Neural crest cell (in vitro differentiated cells): ENCODE data around the gene ANO3. TPM values are rescaled to one million over a fixed set of nuclear protein-coding genes. Genes with fewer than 3 reads are reported as not detected.

Source experiments
- DNase-seq: peaks from one replicate; pipeline ENCODE4 v3.0.0; 2021; ENCODE audit warnings: low read depth, mixed read lengths, low spot score
- H3K27ac Mint-ChIP-seq: one replicate; pipeline ENCODE4 v1.8.0; 2021; ENCODE audit warnings: mild to moderate bottlenecking, mixed read lengths; ENCODE audit not compliant: unreplicated experiment
- H3K27me3 Mint-ChIP-seq: 2 replicates; pipeline ENCODE4 v1.8.0; 2021; ENCODE audit warnings: low read depth, mild to moderate bottlenecking, mixed read lengths
- H3K36me3 Mint-ChIP-seq: 2 replicates; pipeline ENCODE4 v1.8.0; 2021; ENCODE audit warnings: low read depth, mild to moderate bottlenecking, mixed read lengths
- H3K4me1 Mint-ChIP-seq: 2 replicates; pipeline ENCODE4 v1.8.0; 2021; ENCODE audit warnings: mixed read lengths
- H3K4me3 Mint-ChIP-seq: one replicate; pipeline ENCODE4 v1.8.0; 2021; ENCODE audit warnings: mild to moderate bottlenecking, mixed read lengths
- H3K9me3 Mint-ChIP-seq: 2 replicates; pipeline ENCODE4 v1.8.0; 2021; ENCODE audit warnings: mixed read lengths
- total RNA-seq: library from RNA; stranded (reverse); gene quantifications from 2 replicates; pipeline ENCODE4 v1.2.1, GENCODE V29; 2021
- TF ChIP-seq, protein P1 (sequence below): fragments of 200-600 bp; sonication (generic); conservative IDR thresholded peaks from 2 replicates; pipeline ENCODE4 v1.5.0; 2021; ENCODE audit warnings: antibody characterized with exemption, mild to moderate bottlenecking

ANO3 gene
- total RNA-seq, 1 donor from 2014 or later: 0.33 TPM

DNA sequence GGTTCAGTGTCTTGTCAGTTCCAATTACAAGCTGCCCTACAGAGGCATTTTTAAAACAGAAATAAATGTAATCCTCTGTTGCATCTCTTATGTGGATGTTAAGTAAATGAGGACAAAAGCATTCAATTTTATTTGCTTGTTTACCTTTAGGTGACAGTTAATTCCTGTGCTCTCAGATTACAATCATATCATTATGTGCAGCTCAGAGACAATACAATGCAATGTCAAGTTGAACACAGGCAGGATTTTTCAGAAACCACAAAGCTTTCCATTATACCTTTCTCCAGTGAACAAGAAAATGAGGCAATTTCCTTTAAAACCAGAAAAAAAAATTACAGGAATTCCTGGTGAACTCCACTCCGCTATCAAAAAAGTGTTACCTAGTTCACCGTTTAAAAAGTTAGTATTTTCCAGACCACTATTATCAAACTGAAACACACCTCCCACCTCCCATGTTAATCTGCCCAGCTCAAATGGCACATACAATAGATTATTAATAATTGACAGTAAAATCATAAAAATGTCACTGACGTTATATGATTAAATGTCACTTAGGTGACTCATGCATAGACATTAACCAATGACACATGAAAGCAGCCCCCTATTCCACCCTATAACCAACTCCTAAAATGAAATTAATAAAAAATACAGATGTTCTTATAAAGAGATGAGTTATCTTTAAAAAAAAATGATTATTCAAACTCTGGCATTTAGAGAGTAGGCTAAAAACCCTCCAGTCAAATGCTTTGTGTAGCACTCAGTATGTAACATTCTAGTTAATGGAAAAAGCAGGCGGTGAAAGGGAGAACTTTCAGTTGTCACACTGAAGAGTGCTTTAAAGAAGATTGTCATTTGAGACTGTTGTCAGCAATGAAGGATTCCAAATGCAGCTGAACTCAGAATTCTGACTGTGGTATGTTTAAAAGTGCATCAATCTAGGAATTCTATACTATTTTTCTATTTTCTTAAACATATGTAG, 141.6 kb downstream of the ANO3 start:
- no peak for DNase-seq
- peaks cover 6% of the 10 kb centered on the region for H3K4me1 Mint-ChIP-seq
- H3K27ac Mint-ChIP-seq: no peak overlapping the region
- H3K27me3 Mint-ChIP-seq: no peaks in the 10 kb centered on the region
- no peak overlapping the region for H3K4me3 Mint-ChIP-seq
- TF ChIP-seq, protein P1, sequence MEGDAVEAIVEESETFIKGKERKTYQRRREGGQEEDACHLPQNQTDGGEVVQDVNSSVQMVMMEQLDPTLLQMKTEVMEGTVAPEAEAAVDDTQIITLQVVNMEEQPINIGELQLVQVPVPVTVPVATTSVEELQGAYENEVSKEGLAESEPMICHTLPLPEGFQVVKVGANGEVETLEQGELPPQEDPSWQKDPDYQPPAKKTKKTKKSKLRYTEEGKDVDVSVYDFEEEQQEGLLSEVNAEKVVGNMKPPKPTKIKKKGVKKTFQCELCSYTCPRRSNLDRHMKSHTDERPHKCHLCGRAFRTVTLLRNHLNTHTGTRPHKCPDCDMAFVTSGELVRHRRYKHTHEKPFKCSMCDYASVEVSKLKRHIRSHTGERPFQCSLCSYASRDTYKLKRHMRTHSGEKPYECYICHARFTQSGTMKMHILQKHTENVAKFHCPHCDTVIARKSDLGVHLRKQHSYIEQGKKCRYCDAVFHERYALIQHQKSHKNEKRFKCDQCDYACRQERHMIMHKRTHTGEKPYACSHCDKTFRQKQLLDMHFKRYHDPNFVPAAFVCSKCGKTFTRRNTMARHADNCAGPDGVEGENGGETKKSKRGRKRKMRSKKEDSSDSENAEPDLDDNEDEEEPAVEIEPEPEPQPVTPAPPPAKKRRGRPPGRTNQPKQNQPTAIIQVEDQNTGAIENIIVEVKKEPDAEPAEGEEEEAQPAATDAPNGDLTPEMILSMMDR: no peak
- H3K9me3 Mint-ChIP-seq: no peaks in the 10 kb centered on the region
- no peaks in the 10 kb centered on the region for H3K36me3 Mint-ChIP-seq

DNA sequence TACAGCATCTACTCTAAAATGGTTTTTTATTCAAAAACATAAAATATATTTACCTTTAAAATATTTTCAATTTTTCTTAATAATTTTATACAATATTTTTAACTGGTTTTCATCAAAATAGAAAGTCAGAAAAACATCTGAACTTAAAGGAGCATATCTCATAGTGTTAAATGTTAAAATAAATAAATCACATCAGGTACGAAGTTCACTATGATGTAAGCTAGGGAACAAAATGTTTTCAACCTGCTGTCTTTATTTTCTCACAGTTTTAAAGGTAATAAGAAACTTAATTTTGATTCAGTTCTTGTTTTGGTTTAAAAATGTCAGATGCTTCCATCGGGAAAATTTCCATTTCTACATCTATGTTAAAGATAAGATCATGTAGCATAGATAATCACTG, 142.5 kb downstream of the ANO3 start:
- no peak overlapping the region for H3K4me3 Mint-ChIP-seq

DNA sequence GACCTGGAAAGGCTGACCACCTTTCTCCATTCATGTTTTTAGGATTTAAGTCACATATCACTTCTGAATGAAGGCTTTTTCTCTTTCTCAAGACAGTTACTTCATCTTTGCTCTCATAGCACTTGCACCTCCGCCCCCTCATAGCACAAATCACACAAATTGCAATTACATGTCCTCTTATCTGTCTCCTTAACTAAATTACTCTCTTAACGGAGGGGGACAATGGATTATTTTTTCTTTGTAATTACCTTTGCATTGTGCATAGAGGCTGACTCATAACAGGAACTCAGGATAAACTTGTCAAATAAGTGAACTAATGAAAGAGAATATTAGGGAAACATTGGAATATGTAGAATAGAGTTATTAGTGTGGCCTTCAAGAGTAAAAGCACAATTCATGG, 145.5 kb downstream of the ANO3 start:
- Mint-ChIP-seq H3K4me3 (no peak overlapping the region), H3K27ac (no peak overlapping the region), H3K9me3 (no peaks in the 10 kb centered on the region), H3K36me3 (no peaks in the 10 kb centered on the region), H3K4me1 (peaks cover 6% of the 10 kb centered on the region), H3K27me3 (no peaks in the 10 kb centered on the region)
- TF ChIP-seq, protein P1: no peak
- no peak for DNase-seq

More for the DNA sequence above, 142.5 kb downstream of the ANO3 start:
- peaks cover 6% of the 10 kb centered on the region for H3K4me1 Mint-ChIP-seq
- no peak for DNase-seq
- no peaks in the 10 kb centered on the region for H3K9me3 Mint-ChIP-seq
- no peaks in the 10 kb centered on the region for H3K27me3 Mint-ChIP-seq
- H3K27ac Mint-ChIP-seq: no peak overlapping the region
- TF ChIP-seq, protein P1: no peak
- no peaks in the 10 kb centered on the region for H3K36me3 Mint-ChIP-seq

DNA sequence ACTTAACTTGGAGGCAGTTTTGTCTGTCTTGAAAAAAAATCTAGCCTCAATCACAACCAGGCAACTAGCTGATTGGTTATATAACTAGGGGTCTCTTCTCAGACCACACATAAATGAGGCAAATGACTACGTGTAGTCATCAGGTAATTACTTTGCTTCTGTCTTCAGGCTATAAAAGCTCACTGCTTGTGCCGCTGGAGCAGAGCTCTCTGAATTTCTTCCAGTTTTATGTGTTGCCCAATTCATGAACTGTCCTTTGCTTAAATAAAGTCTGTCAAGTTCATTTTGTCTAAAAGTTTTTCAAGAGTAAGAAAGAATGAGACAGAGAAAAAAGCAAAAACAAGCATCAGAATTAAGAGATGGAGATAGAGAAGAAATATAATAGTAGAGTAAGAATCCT, 146.8 kb downstream of the ANO3 start:
- Mint-ChIP-seq H3K9me3 (peaks cover 4% of the 10 kb centered on the region), H3K27me3 (no peaks in the 10 kb centered on the region), H3K27ac (no peak overlapping the region), H3K36me3 (no peaks in the 10 kb centered on the region), H3K4me1 (no peaks in the 10 kb centered on the region), H3K4me3 (no peak overlapping the region)
- no peak for DNase-seq
- TF ChIP-seq, protein P1: no peak

DNA sequence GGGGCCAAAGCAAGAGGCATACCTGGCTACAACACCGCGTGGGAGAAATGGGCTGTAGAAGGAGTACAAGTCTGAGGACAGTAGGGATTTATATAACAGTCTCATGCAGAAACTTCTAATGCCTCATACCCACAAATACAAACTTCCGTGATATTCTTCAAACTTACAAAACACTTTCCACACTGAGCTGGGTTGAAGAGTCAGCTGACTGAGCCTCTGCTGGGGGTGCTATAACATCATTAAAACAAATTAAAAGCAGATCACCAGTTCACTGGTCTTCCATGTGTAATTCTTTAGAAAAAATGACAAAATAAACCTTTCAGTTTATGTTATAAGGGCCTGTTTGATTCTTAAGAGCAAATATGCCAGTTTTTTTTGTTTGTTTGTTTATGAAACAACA, 148.1 kb downstream of the ANO3 start:
- DNase-seq: no peak
- Mint-ChIP-seq H3K9me3 (peaks cover 10% of the 10 kb centered on the region), H3K27me3 (no peaks in the 10 kb centered on the region), H3K4me1 (no peaks in the 10 kb centered on the region), H3K36me3 (peaks cover 1% of the 10 kb centered on the region), H3K27ac (no peak overlapping the region), H3K4me3 (no peak overlapping the region)
- TF ChIP-seq, protein P1: no peak
